ENCODE results near the gene DIP2C. TPM values are rescaled to one million over a fixed set of nuclear protein-coding genes. Genes with fewer than 3 reads are reported as not detected.

DIP2C gene
- total RNA-seq, 2 experiments from 2014 or later: 0.85 to 0.95 TPM

GRCh38 chr10:381805-382204 lies 307.7 kb downstream of the DIP2C start:
- Mint-ChIP-seq H3K27ac (peak overlapping the region; percentile 71), H3K36me3 (ENCODE audit: low read depth) (peaks cover 4% of the 10 kb centered on the region), H3K9me3 (peaks cover 1% of the 10 kb centered on the region), H3K4me1 (ENCODE audit: low read depth) (peaks cover 16% of the 10 kb centered on the region), H3K4me3 (no peak overlapping the region), H3K27me3 (no peaks in the 10 kb centered on the region)
- intact Hi-C loops (cut with micrococcal nuclease): no loop called here
- ATAC-seq (peak; percentile 91), DNase-seq (peak; percentile 62)
- POLR2A ChIA-PET: no interaction called here
- no peak for TF ChIP-seq CTCF (IDR thresholded peaks at IDR 0.05)
- CTCF ChIA-PET: no interaction called here

GRCh38 chr10:381346-381745 lies 308.1 kb downstream of the DIP2C start:
- no peak for TF ChIP-seq CTCF (IDR thresholded peaks at IDR 0.05)
- no peaks in the 10 kb centered on the region for H3K27me3 Mint-ChIP-seq
- H3K9me3 Mint-ChIP-seq: peaks cover 1% of the 10 kb centered on the region
- H3K36me3 Mint-ChIP-seq (ENCODE audit: low read depth): peaks cover 4% of the 10 kb centered on the region
- no peak for DNase-seq
- no peak for ATAC-seq
- intact Hi-C loops (cut with micrococcal nuclease): no loop called here
- POLR2A ChIA-PET: no interaction called here
- CTCF ChIA-PET: no interaction called here
- H3K4me1 Mint-ChIP-seq (ENCODE audit: low read depth): peaks cover 16% of the 10 kb centered on the region
- no peak overlapping the region for H3K4me3 Mint-ChIP-seq
- peak overlapping the region; percentile 14 for H3K27ac Mint-ChIP-seq

GRCh38 chr10:380313-380940 lies 309.0 kb downstream of the DIP2C start:
- Mint-ChIP-seq H3K27me3 (peaks cover 2% of the 10 kb centered on the region), H3K4me1 (ENCODE audit: low read depth) (peaks cover 16% of the 10 kb centered on the region), H3K9me3 (peaks cover 1% of the 10 kb centered on the region), H3K36me3 (ENCODE audit: low read depth) (peaks cover 4% of the 10 kb centered on the region), H3K4me3 (no peak overlapping the region), H3K27ac (no peak overlapping the region)
- intact Hi-C loops (cut with micrococcal nuclease): no loop called here
- ChIA-PET CTCF (no interaction called here), POLR2A (no interaction called here)
- no peak for TF ChIP-seq CTCF (IDR thresholded peaks at IDR 0.05)
- ATAC-seq (no peak), DNase-seq (no peak)

- ChIA-PET CTCF (no interaction called here), POLR2A (no interaction called here)
- intact Hi-C loops (cut with micrococcal nuclease): no loop called here
- Mint-ChIP-seq H3K4me1 (ENCODE audit: low read depth) (peaks cover 16% of the 10 kb centered on the region), H3K36me3 (ENCODE audit: low read depth) (peaks cover 7% of the 10 kb centered on the region), H3K4me3 (no peak overlapping the region), H3K9me3 (peaks cover 1% of the 10 kb centered on the region), H3K27me3 (peaks cover 2% of the 10 kb centered on the region), H3K27ac (no peak overlapping the region)
- ATAC-seq (no peak), DNase-seq (no peak)
- no peak for TF ChIP-seq CTCF (IDR thresholded peaks at IDR 0.05)
Observed at GRCh38 chr10:378930-379704, 310.4 kb downstream of the DIP2C start.

- ChIA-PET CTCF (no interaction called here), POLR2A (interaction anchor here (0.8 kb wide), 1 partner anchor 328 kb away, joined by 3 read pairs; no protein-coding TSS in a partner anchor)
- DNase-seq: no peak
- Mint-ChIP-seq H3K4me1 (ENCODE audit: low read depth) (peaks cover 12% of the 10 kb centered on the region), H3K36me3 (ENCODE audit: low read depth) (peaks cover 7% of the 10 kb centered on the region), H3K27me3 (peaks cover 2% of the 10 kb centered on the region), H3K27ac (no peak overlapping the region), H3K4me3 (no peak overlapping the region), H3K9me3 (peaks cover 1% of the 10 kb centered on the region)
- ATAC-seq: no peak
- no peak for TF ChIP-seq CTCF (IDR thresholded peaks at IDR 0.05)
- intact Hi-C loops (cut with micrococcal nuclease): no loop called here
Observed at GRCh38 chr10:378230-378929, 311.1 kb downstream of the DIP2C start.
